ENCODE data around the gene HSPBP1. TPM values are rescaled to one million over a fixed set of nuclear protein-coding genes. Genes with fewer than 3 reads are reported as not detected.

The HSPBP1 gene
- total and polyA plus RNA-seq, 2 of the 13 experiments (the other 11 are each of a cell fraction or from before 2014, with no cell fraction given), result 22.3 to 33.7 TPM

- Histone ChIP-seq H4K20me1 (ENCODE audit: insufficient read depth, low read length) (no peaks in the 10 kb centered on the region), H3K4me1 (ENCODE audit: insufficient read depth, low read length) (peaks cover 18% of the 10 kb centered on the region), H3K9me3 (ENCODE audit: low read length) (no peaks in the 10 kb centered on the region), H3K9ac (ENCODE audit: insufficient read depth, low read depth, low read length) (no peak overlapping the region), H2AFZ (ENCODE audit: low read length) (no peak overlapping the region), H3K4me2 (ENCODE audit: low read depth, low read length) (no peak overlapping the region), H3K36me3 (replicated peaks in 1 of 2; ENCODE audit: control insufficient read depth in 1 of 2, insufficient read depth in 2 of 2, low read length in 2 of 2) (no peaks in the 10 kb centered on the region), H3K27ac (ENCODE audit: extremely low read length, insufficient read depth, low read length) (no peak overlapping the region), H3K4me3 (replicated peaks in 1 of 3; ENCODE audit: insufficient read depth in 1 of 3, low read depth in 2 of 3, low read length in 3 of 3) (no peak overlapping the region), H3K27me3 (ENCODE audit: control insufficient read depth in 1 of 2, insufficient read depth in 2 of 2, low read length in 2 of 2) (peaks cover 0 to 5% of the 10 kb centered on the region in 2 experiments; a peak in 1 of 5 replicates), H3K79me2 (ENCODE audit: insufficient read depth, low read length) (no peaks in the 10 kb centered on the region)
- DNase-seq (ENCODE audit: low spot score) (no peak), ATAC-seq (no peak), FAIRE-seq (no peak)
- in situ Hi-C loops (cut with HindIII; ENCODE audit: extremely low pct_ligation_motif_present, low pct_unique_long_range_greater_than_20kb) (no loop called here), intact Hi-C loops (cut with micrococcal nuclease; ENCODE audit: unreplicated experiment) (no loop called here)
- 55% methylated on average over 3 of the region's 3 CpGs for WGBS (ENCODE audit: low lambda C conversion rate)
- BruUV-seq (replicated peaks), result no TSS peak
- TF ChIP-seq DBP (CRISPR knock-in tag; IDR thresholded peaks at IDR 0.05; ENCODE audit: not compliant biosample characterization), result no peak
- 0 out of 2 replicates have a peak, but pooled peaks have one; percentile 12 for TF ChIP-seq ZMYM3 (CRISPR knock-in tag; IDR thresholded peaks at IDR 0.05)
- TF ChIP-seq BHLHE40 (IDR thresholded peaks at IDR 0.05; ENCODE audit: low read length), result no peak
- TF ChIP-seq ZNF629 (CRISPR knock-in tag; conservative IDR thresholded peaks at IDR 0.05), result peak; percentile 72
- POLR2A ChIA-PET, result no interaction called here
- CTCF ChIA-PET (ENCODE audit: low intra/inter-chr PET ratio, low total read pairs), result no interaction called here
Observed at GRCh38 chr19:55306712-55307111, 26.8 kb upstream of the HSPBP1 start.

GRCh38 chr19:55305983-55306562, 26.2 kb upstream of the HSPBP1 start:
- no peak for DNase-seq (ENCODE audit: low spot score)
- H3K4me2 ChIP-seq (ENCODE audit: low read depth, low read length), result no peak overlapping the region
- H2AFZ ChIP-seq (ENCODE audit: low read length), result no peak overlapping the region
- peaks cover 25% of the 10 kb centered on the region for H3K4me1 ChIP-seq (ENCODE audit: insufficient read depth, low read length)
- no peaks in the 10 kb centered on the region for H3K36me3 ChIP-seq (replicated peaks in 1 of 2; ENCODE audit: control insufficient read depth in 1 of 2, insufficient read depth in 2 of 2, low read length in 2 of 2)
- in situ Hi-C loops (cut with HindIII; ENCODE audit: extremely low pct_ligation_motif_present, low pct_unique_long_range_greater_than_20kb) (no loop called here), intact Hi-C loops (cut with micrococcal nuclease; ENCODE audit: unreplicated experiment) (no loop called here)
- H4K20me1 ChIP-seq (ENCODE audit: insufficient read depth, low read length), result no peaks in the 10 kb centered on the region
- POLR2A ChIA-PET, result no interaction called here
- peaks cover 0 to 9% of the 10 kb centered on the region in 2 experiments; a peak in 1 of 5 replicates for H3K27me3 ChIP-seq (ENCODE audit: control insufficient read depth in 1 of 2, insufficient read depth in 2 of 2, low read length in 2 of 2)
- CTCF ChIA-PET (ENCODE audit: low intra/inter-chr PET ratio, low total read pairs), result no interaction called here
- no peaks in the 10 kb centered on the region for H3K79me2 ChIP-seq (ENCODE audit: insufficient read depth, low read length)
- H3K4me3 ChIP-seq (replicated peaks in 1 of 3; ENCODE audit: insufficient read depth in 1 of 3, low read depth in 2 of 3, low read length in 3 of 3), result no peak overlapping the region
- no peak overlapping the region for H3K9ac ChIP-seq (ENCODE audit: insufficient read depth, low read depth, low read length)
- no peak for ATAC-seq
- FAIRE-seq, result no peak
- no peaks in the 10 kb centered on the region for H3K9me3 ChIP-seq (ENCODE audit: low read length)
- 73% methylated on average over 17 of the region's 17 CpGs for WGBS (ENCODE audit: low lambda C conversion rate)
- BruUV-seq (replicated peaks), result no TSS peak
- H3K27ac ChIP-seq (ENCODE audit: extremely low read length, insufficient read depth, low read length), result no peak overlapping the region
- TF ChIP-seq GABPA (IDR thresholded peaks at IDR 0.05; ENCODE audit: low read depth, low read length) (peak; percentile 34), GABPA (CRISPR knock-in tag; IDR thresholded peaks at IDR 0.05; ENCODE audit: low read depth) (no peak), HCFC1 (IDR thresholded peaks at IDR 0.05; ENCODE audit: low read depth, low read length) (peak; percentile 38; the same call in 1 of the 2 replicates), ZNF230 (CRISPR knock-in tag; IDR thresholded peaks at IDR 0.05) (no peak), ZNF530 (CRISPR knock-in tag; IDR thresholded peaks at IDR 0.05; ENCODE audit: low read depth) (no peak), NBN (conservative IDR thresholded peaks at IDR 0.05) (no peak), GABPB1 (CRISPR knock-in tag; IDR thresholded peaks at IDR 0.05) (no peak), MXD3 (CRISPR knock-in tag; IDR thresholded peaks at IDR 0.05) (no peak), SNAPC5 (CRISPR knock-in tag; IDR thresholded peaks at IDR 0.05; ENCODE audit: borderline replicate concordance) (no peak), NCOA2 (CRISPR knock-in tag; IDR thresholded peaks at IDR 0.05) (no peak), RNF2 (conservative IDR thresholded peaks at IDR 0.05; ENCODE audit: low read depth) (no peak), MTF1 (CRISPR knock-in tag; IDR thresholded peaks at IDR 0.05) (no peak), PRPF4 (IDR thresholded peaks at IDR 0.05; ENCODE audit: low read depth, low read length, poor library complexity, severe bottlenecking) (no peak), E2F2 (CRISPR knock-in tag; IDR thresholded peaks at IDR 0.05; ENCODE audit: borderline replicate concordance) (no peak), LCORL (IDR thresholded peaks at IDR 0.05) (no peak), LCORL (CRISPR knock-in tag; IDR thresholded peaks at IDR 0.05) (no peak)

All from HepG2 (cell line).